Hypothalamus (tissue), 51 donors: ENCODE results near the gene CNIH3.

Experiments used
- DNase-seq, 51 donors: peaks; one replicate each; lab custom pipeline; 2025; lab: John Stamatoyannopoulos, UW

CNIH3 gene

GRCh38 chr1:224640587-224640986 lies 24.5 kb downstream of the CNIH3 start:
- no peak for DNase-seq

DNA sequence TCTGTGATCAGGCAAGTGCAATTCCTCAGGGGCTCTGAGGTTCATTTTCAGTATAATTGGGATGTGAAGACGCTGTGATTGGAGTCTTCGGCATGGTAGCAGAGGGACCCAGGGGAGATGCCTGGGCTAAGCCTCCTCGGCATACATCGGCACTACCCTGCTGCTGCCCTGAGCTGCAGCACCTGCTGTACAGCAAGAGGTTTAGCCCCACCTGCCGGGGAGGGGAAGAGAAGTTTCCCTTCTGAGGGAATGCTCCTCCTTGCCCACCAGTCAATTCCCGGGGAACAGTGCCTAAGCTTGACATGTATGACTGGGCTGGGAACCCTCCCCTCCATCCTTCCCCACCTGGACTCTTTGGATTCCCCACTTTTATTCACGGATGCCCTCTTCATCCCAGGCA lies 24.9 kb downstream of the CNIH3 start:
- no peak for DNase-seq

DNA sequence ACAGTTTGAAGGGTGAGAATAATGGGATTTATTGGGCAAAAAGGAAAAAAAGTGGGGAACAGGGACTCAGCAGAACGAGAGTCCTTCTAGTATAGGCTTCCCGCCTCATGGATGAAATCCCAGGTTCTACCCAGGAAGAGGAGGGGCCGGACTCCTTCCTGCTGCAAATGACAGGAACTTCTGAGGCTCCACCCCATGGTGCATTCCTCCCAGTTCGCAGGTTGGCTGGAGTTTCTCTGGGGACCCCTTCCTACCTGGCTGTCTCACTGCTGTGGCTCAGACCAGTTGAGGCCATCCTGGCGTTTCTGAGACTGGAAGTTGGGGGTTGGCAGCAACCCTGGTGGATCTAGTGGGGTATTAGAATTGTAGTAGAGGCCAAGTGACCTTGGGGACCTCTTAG lies 27.5 kb downstream of the CNIH3 start:
- DNase-seq = no peak

- peak in 31 of 51 donors; percentile 2 to 49 (median 11) for DNase-seq
Observed at GRCh38 chr1:224644553-224645154, 28.5 kb downstream of the CNIH3 start.

- DNase-seq = no peak
Observed at GRCh38 chr1:224647449-224647848, 31.3 kb downstream of the CNIH3 start.

GRCh38 chr1:224650290-224650689 lies 34.2 kb downstream of the CNIH3 start:
- DNase-seq = no peak

- no peak for DNase-seq
Observed at GRCh38 chr1:224651188-224651587, 35.1 kb downstream of the CNIH3 start.

DNA sequence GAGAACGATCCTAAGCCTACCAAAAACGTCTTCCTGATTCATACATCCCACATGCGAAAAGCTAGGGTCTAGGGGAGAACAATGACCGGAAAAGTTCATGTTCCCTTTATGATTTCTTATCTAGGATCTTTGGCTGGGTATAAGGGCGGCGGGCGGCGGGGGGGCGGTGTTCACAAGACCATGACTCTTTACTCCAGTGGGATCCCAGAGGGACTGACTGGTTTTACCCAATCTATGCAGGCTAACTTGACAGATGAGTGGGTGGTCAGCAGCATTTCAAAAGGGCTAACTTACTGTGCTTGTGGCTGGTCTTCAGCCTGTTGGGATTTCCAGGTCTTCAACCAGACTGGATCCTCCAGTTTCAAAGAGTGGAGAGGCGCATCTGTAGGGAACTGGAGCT lies 40.3 kb downstream of the CNIH3 start:
- DNase-seq = no peak

DNA sequence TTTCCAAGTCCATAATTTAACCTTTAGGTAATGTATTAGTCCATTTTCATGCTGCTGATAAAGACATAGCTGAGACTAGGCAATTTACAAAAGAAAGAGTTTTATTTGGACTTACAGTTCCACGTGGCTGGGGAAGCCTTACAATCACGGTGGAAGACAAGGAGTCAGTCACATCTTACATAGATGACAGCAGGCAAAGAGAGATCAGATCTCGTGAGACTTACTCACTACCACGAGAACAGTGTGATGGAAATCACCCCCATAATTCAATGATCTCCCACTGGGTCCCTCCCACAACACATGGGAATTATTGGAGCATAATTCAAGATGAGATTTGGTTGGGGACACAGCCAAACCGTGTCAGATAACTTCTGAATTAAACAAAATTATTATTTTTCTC lies 44.0 kb downstream of the CNIH3 start:
- DNase-seq = no peak

DNA sequence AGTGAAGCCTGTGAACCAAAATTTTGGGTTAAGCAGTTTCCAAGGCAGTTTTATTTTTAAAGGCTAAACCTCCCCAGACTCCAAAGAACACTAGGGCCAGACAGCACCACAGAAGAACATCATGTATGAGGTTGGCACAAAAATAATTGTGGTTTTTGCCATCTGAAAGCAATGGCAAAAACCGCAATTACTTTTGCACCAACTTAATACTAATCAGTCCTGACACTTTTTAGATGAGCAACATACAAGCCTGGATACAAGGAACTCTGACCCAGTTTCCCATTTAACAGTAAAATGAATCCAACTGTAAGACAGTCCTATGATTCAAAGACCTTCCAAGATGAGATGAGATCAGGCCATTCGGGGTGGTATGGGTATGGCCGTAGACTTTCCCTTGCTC lies 46.8 kb downstream of the CNIH3 start:
- no peak for DNase-seq

DNA sequence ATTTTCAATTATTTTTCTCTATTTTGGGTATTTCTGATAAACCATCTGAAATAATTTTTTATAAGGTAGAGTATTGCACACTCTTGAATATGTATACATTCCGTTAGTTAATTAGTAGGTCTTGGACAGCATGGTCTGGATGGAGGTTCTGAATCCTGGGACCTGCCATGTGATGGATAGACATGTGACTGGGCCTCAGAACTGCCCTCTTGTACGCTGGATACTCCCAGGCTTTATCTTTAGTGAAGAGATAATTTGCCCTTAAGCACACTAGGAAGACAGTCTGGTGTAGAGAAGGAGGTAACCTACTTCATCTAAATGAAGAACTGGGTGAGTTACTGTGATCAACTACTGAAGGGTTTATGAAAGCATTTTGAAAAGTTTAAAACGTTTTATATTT lies 48.9 kb downstream of the CNIH3 start:
- no peak for DNase-seq

DNA sequence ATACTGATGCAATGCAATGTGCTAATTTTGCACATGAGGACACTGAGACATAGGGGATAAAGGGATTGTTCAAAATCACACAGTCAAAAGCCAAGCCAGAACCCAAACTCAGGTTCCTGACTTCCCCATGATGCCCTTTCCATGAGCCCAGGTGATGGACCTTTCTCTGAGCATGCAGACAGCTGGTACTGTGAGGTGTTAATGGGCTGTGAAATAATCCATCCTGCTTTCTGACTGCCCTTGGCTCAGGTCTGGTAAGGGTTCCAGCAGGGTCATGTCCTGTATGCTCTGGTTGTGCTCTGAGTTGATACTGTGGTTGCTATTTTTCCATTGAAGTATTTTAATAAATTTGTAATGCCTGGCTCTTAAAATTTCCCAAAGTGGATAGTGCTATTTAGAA lies 50.0 kb downstream of the CNIH3 start:
- DNase-seq = no peak

GRCh38 chr1:224666913-224667312 lies 50.8 kb downstream of the CNIH3 start:
- no peak for DNase-seq

- peak in 3 of 51 donors; percentile 3 for DNase-seq
Observed at GRCh38 chr1:224668984-224669383, 52.9 kb downstream of the CNIH3 start.

GRCh38 chr1:224669403-224669802 lies 53.3 kb downstream of the CNIH3 start:
- DNase-seq = no peak

GRCh38 chr1:224670506-224670905 lies 54.4 kb downstream of the CNIH3 start:
- no peak for DNase-seq

DNA sequence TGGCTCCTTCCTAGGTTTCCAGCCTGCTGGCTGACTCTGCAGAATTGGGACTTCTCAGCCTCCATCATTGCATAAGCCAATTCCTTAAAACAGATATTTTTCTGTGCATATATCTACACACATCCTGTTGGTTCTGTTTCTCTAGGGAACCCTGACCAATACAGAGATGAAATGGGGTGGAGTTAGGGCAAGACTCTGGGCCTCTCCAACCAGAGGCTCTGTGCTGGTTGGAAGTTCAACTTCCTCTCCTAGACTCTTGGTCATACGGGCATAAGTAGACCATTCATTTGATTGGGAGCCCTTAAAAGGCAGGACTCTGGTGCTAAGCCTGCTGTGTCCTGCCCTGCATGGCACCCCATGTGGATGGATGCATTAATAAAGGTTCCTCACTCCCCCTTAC lies 55.0 kb downstream of the CNIH3 start:
- DNase-seq = no peak

DNA sequence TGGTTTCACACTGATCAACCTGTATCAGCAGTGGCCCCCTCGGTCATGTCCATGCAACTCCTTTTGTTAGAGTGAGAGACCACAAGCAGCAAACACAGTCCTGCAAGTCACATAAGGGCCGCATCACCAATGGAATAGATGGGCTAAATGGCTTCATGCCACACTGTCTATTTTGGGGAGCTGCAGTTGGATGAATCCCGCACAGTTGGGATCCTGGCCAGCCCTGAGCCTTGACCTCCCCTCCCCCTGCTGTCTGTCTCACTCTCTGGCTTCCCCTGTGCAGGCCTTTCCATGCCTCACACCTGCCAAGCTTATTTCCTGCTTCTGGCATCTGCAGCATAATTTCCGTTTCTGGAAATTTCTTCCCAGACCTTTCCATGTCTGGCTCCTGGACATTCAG lies 57.0 kb downstream of the CNIH3 start:
- no peak for DNase-seq

- DNase-seq = no peak
Observed at GRCh38 chr1:224675590-224675989, 59.5 kb downstream of the CNIH3 start.

DNA sequence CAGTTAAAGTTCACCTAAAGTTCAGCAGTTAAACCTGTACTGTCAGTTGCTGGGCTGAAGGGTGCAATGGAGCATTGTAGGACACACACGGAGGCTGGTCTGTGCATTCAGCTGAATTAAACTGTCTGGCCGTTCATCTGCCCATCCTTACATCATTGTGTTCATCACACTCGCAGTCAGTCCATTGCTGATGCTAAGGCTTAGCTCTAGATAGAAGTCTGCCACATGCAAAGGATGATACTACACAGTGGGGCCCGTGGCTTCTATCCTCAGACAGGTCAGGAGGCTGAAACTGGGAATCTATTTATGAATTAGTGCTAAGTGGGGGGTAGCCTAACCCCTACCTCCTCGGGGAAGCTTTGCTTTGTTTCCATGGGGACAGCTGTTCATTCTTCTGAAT lies 60.4 kb downstream of the CNIH3 start:
- DNase-seq = no peak

DNA sequence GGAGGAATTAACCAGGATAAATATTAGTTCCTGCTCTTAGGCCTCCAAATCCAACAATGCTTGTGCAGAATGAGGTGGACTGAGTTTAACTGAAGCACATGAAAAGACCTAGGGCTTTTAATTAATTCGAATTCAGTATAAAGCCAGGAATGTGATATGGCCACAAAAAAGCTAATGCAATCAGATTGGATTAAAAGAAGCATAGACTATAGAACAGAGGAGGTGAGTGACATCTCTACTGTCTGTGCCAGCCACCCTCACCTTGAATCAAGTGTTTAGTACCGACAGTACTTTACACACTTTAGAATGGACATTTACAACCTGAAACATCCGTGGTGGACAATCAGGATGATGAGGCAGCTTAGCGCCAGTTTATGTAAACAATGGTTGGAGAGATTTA lies 62.1 kb downstream of the CNIH3 start:
- DNase-seq = no peak

GRCh38 chr1:224679606-224680005 lies 63.5 kb downstream of the CNIH3 start:
- peak in 1 of 51 donors; percentile 12 for DNase-seq

GRCh38 chr1:224681816-224682215 lies 65.7 kb downstream of the CNIH3 start:
- DNase-seq = no peak
